Heart left ventricle (tissue), 13 donors: ENCODE results near the gene SMAD9.

Experiments
- POLR2A ChIP-seq, 2 donors: fragments of 450-650 bp; IDR thresholded peaks; one replicate each; pipeline ENCODE4 v1.6.1; 2017; ENCODE audit warnings: antibody characterized with exemption in 2 of 2, mild to moderate bottlenecking in 2 of 2, moderate library complexity in 2 of 2
- TF ChIP-seq, protein P1 (sequence below), 12 donors: fragments of 200-600 bp; sonication (generic) in 4 of 12; IDR thresholded peaks; one replicate each; pipeline versions ENCODE4 v1.5.0 to v1.8.0; 2018 to 2022; ENCODE audit warnings: antibody characterized with exemption in 12 of 12, mild to moderate bottlenecking in 5 of 12
- donor health status: ischemic (EF 13 %, LVEDD 7.1; RV severe dilation, severe dysfunction).
- donor health status: DM: no; HTN: yes; CAD: no.
- donor health status: DM: no; HTN: no; CAD: no.
- donor health status: ischemic (EF 25% LVEDD 6.9; RV normal size, moderate dysfunction).
- donor health status: ischemic (EF 25% LVEDD 5.7; RV mildly dilated, moderate dysfunction).
- donor health status: ischemic (EF 35%, LVEDD 5.7; RV mildly dilated, moderate dysfunction).
- donor health status: nonischemic (EF 11% LVEDD 7.7; RV severe dilation, severe dysfunction).
- donor health status: DM: yes; HTN: yes; CAD: no.
- donor health status: PGD.
- donor health status: ischemic (EF 29% LVEDD 5.4; RV normal size, mild dysfunction).
- donor health status: nonischemic (EF 23%, LVEDD 6.1; RV moderate dilation, normal function).

DNA sequence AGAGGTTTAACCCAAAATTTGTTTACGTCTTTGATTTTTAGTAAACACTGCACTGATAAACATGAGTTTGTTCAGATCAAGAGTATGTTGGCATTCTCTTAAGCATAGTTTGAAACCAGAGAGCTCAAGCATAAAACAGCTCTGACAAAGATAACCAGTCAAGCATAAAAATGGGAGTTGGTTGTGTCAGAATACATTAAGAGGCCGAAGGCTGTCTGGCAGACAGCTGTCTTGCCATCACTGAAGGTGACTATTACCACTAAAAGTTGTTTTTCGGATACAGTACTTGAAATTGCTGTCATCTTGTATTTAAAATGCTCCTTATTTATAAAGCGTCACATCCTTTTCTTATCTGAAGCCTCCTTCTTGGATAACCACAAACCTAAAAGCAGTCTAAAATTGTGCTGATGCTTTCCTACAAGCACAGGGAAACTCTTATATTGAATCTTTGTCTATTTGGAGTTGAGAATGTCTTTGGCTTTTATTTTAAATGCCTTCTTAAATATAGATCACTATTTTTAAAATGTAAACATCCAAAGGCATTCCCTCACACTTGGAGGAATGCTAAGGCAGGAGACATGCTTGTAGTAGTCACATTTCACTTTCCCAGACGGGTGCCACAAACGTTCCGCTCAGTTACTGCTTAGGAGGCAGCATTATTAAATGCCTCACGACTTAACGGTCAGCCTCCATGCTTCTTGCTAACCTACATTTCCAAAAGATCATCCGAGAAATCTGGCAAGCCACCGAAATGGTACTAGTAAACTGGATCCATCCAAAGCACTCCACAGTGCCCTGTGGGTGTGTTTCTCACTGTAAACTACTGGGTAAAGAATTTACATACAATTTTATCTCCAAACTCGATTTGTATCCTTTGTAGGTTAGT is 1.5 kb downstream of the SMAD9 start:
- no peak for TF ChIP-seq POLR2A (IDR thresholded peaks at IDR 0.05)
- TF ChIP-seq, protein P1, sequence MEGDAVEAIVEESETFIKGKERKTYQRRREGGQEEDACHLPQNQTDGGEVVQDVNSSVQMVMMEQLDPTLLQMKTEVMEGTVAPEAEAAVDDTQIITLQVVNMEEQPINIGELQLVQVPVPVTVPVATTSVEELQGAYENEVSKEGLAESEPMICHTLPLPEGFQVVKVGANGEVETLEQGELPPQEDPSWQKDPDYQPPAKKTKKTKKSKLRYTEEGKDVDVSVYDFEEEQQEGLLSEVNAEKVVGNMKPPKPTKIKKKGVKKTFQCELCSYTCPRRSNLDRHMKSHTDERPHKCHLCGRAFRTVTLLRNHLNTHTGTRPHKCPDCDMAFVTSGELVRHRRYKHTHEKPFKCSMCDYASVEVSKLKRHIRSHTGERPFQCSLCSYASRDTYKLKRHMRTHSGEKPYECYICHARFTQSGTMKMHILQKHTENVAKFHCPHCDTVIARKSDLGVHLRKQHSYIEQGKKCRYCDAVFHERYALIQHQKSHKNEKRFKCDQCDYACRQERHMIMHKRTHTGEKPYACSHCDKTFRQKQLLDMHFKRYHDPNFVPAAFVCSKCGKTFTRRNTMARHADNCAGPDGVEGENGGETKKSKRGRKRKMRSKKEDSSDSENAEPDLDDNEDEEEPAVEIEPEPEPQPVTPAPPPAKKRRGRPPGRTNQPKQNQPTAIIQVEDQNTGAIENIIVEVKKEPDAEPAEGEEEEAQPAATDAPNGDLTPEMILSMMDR (IDR thresholded peaks at IDR 0.05): no peak
